A549 (cell line): ENCODE measurements around the gene PMS1.

Experiments used
- CTCF ChIP-seq: fragments of >200 bp; sonication (Bioruptor Twin); formaldehyde crosslinking; IDR thresholded peaks from 3 replicates; pipeline ENCODE4 v1.5.1; 2016
- ELK1 ChIP-seq: fragments of 150-350 bp; IDR thresholded peaks from 2 replicates; pipeline ENCODE4 v1.6.1; 2014; ENCODE audit warnings: low read depth, mild to moderate bottlenecking, low read length
- EP300 ChIP-seq, 2 experiments: fragments of >200 bp; sonication (Bioruptor Twin); formaldehyde crosslinking; IDR thresholded peaks; 2 replicates in 1 of 2; 3 replicates in 1 of 2; pipeline ENCODE4 v1.6.1; 2016 to 2017
- KDM5A ChIP-seq: fragments of 200-600 bp; sonication (generic); IDR thresholded peaks from 2 replicates; pipeline ENCODE4 v1.6.1; 2016; ENCODE audit warnings: antibody characterized with exemption, mild to moderate bottlenecking
- MAZ ChIP-seq: fragments of 150-350 bp; IDR thresholded peaks from 2 replicates; pipeline ENCODE4 v1.6.1; 2014; ENCODE audit warnings: antibody characterized with exemption, low read depth, low read length, borderline replicate concordance
- NR3C1 ChIP-seq: fragments of >200 bp; sonication (Bioruptor Twin); formaldehyde crosslinking; IDR thresholded peaks from 3 replicates; pipeline ENCODE4 v1.6.1; 2017
- POLR2AphosphoS2 ChIP-seq: conservative IDR thresholded peaks from 2 replicates; pipeline ENCODE4 v1.6.1; 2012; ENCODE audit warnings: low read length, improper control_type of control experiment, inconsistent platforms
- RAD21 ChIP-seq, 2 experiments: fragments of >200 bp in 1 of 2; sonication (Bioruptor Twin) in 1 of 2; formaldehyde crosslinking in 1 of 2; IDR thresholded peaks in 1 of 2; conservative IDR thresholded peaks in 1 of 2; 2 replicates in 1 of 2; 3 replicates in 1 of 2; pipeline ENCODE4 v1.6.1; 2012 to 2018; ENCODE audit warnings: inconsistent platforms in 1 of 2
- RNF2 ChIP-seq: fragments of 200-600 bp; sonication (generic); IDR thresholded peaks from 2 replicates; pipeline ENCODE4 v1.6.1; 2016; ENCODE audit warnings: low read depth, mild to moderate bottlenecking, antibody characterized with exemption, moderate library complexity, borderline replicate concordance
- SMC3 ChIP-seq: fragments of >200 bp; sonication (Bioruptor Twin); formaldehyde crosslinking; IDR thresholded peaks from 3 replicates; pipeline ENCODE4 v1.6.1; 2018; ENCODE audit warnings: inconsistent platforms
- ZNF302 ChIP-seq: fragments of 250-450 bp; sonication (Bioruptor Pico); IDR thresholded peaks from 2 replicates; pipeline ENCODE4 v1.9.0; 2021; ENCODE audit warnings: inconsistent platforms, mild to moderate bottlenecking, moderate library complexity

DNA sequence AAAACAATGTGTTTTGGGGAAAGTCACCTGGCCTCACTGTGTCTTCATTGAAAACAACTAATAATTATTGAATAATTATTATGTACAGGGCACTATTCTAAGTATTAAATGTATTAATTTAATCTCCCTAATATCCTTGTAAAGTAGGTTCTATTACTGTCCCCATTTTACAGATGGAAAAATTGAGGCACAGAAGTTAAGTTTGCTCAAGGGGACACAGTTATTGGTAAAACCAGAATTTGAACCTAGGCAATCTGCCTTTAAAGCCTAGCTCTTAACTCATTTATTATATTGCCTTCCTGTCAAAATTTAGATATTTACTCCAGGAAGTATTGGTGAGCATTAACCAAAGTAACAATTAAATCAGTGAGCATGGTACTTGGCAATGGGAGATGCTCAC lies 84.6 kb downstream of the PMS1 start:
- no peak for TF ChIP-seq CTCF
- TF ChIP-seq KDM5A, result no peak
- TF ChIP-seq NR3C1, result no peak
- no peak for TF ChIP-seq RNF2
- TF ChIP-seq POLR2AphosphoS2, result no peak
- no peak for TF ChIP-seq ELK1
- no peak for TF ChIP-seq RAD21 (conservative IDR thresholded peaks at IDR 0.05 in 1 of 2, IDR thresholded peaks at IDR 0.05 in 1 of 2)
- no peak for TF ChIP-seq MAZ
- TF ChIP-seq SMC3, result no peak
- TF ChIP-seq ZNF302 (CRISPR knock-in tag), result no peak
- no peak for TF ChIP-seq EP300 (IDR thresholded peaks at IDR 0.05)
